Measurements from ENCODE around the gene CERS6. TPM values are rescaled to one million over a fixed set of nuclear protein-coding genes. Genes with fewer than 3 reads are reported as not detected.

Gene CERS6
- total RNA-seq, 8 experiments from 2014 or later = 18.2 to 59.9 (median 39.7) TPM

- in situ Hi-C loops (cut with MboI; ENCODE audit: low pct_unique_long_range_greater_than_20kb in 2 of 9, low sequenced_read_pairs in 9 of 9, unreplicated experiment in 9 of 9) = no loop called here
- WGBS, 10 experiments = 78 to 100% (median 100%) methylated on average over 1 of the region's 1 CpG; no CpG with 5 or more reads in 3 of the 10 experiments
Measured at GRCh38 chr2:168450171-168450570, 5.9 kb upstream of the CERS6 start.

GRCh38 chr2:168450732-168451131, 5.3 kb upstream of the CERS6 start:
- no peak overlapping the region for H3K4me3 ChIP-seq
- H3K4me1 ChIP-seq (replicated peaks in 1 of 2) = peaks cover 0 to 3% of the 10 kb centered on the region in 2 donors
- 63 to 95% (median 82%) methylated on average over 1 to 4 of the region's 5 CpGs; no CpG with 5 or more reads in 2 of the 10 experiments for WGBS, 10 experiments
- ATAC-seq (replicated peaks in 6 of 8) = peak in 1 of 8 experiments; percentile 54
- in situ Hi-C loops (cut with MboI; ENCODE audit: low pct_unique_long_range_greater_than_20kb in 2 of 9, low sequenced_read_pairs in 9 of 9, unreplicated experiment in 9 of 9) = no loop called here
- no peak overlapping the region for H3K27ac ChIP-seq

More at GRCh38 chr2:168450171-168450570, 5.9 kb upstream of the CERS6 start:
- Histone ChIP-seq H3K4me1 (replicated peaks in 1 of 2) (no peaks in the 10 kb centered on the region), H3K27ac (no peak overlapping the region), H3K4me3 (no peak overlapping the region)
- no peak for ATAC-seq (replicated peaks in 6 of 8)

DNA sequence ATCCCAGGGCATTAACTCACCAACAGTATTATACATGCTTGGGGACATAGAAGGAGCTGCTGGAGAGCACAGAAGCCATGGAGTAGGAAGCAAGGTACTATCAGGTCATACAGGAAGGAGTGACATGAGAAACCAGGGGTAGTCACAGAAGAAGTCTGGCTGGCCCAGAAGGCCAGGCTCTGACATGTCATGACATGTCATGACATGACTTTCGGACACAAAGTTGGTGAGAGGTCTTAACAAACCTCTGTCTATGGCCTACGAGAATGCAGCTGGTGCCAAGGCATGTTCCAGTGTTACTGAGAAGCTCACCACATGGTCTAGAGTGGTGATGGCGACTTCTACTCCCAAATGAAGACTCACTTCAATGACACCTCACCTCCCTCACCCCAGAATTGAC, 3.3 kb upstream of the CERS6 start:
- no peak overlapping the region for H3K27ac ChIP-seq
- H3K4me3 ChIP-seq = no peak overlapping the region

GRCh38 chr2:168453404-168453803, 2.7 kb upstream of the CERS6 start:
- no peak for ATAC-seq (replicated peaks in 6 of 8)
- H3K27ac ChIP-seq = no peak overlapping the region
- no peak overlapping the region for H3K4me3 ChIP-seq
- H3K4me1 ChIP-seq (replicated peaks in 1 of 2) = peaks cover 1 to 3% of the 10 kb centered on the region in 2 donors
- in situ Hi-C loops (cut with MboI; ENCODE audit: low pct_unique_long_range_greater_than_20kb in 2 of 9, low sequenced_read_pairs in 9 of 9, unreplicated experiment in 9 of 9) = no loop called here
- 63 to 100% (median 85%) methylated on average over 1 to 3 of the region's 3 CpGs; no CpG with 5 or more reads in 1 of the 10 experiments for WGBS, 10 experiments

More for the DNA sequence above, 3.3 kb upstream of the CERS6 start:
- no peak for ATAC-seq (replicated peaks in 6 of 8)
- WGBS, 10 experiments = 83 to 100% (median 100%) methylated on average over 1 to 2 of the region's 3 CpGs; no CpG with 5 or more reads in 5 of the 10 experiments
- in situ Hi-C loops (cut with MboI; ENCODE audit: low pct_unique_long_range_greater_than_20kb in 2 of 9, low sequenced_read_pairs in 9 of 9, unreplicated experiment in 9 of 9) = no loop called here
- peaks cover 0 to 3% of the 10 kb centered on the region in 2 donors for H3K4me1 ChIP-seq (replicated peaks in 1 of 2)

DNA sequence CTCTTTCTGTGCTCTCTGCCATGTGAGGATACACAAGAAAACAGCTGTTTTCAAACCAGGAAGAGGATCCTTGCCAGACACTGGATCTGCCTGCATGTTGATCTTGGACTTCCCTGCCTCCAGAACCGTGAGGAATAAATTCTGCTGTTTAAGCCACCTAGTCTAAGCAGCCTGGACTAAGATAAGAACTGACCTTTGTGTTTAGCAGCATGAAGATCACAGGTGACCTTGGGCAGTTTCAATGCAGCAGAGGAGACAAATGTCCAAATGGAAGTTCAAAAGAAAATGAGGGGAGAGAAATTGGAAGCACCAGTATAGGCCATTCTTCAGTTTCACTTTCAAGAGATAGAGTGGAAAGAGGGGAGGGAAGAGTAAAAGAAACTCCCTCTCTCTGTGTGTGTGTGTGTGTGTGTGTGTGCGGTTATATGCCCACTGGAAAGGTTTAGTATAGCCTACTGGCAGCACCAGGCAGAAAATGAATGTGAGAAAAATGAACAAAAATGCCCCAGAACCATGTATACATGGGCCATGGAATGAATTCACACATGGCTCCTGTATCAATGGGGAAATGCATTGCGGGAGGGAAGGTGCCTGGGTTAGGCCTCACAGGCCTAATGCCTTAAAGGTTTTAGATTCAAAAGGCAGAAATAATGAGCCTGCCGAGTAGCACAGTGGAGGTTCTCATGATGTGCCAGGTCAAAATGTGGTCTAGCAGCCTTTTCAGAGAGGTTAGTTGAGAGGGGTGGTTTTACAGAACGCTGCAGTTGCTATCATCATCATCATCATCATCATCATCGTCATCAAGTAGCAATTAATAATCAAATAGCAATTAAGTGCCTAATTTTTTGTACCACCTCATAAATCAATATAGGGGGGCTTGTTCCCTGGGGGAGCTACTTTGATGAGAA, 1.1 kb upstream of the CERS6 start:
- Histone ChIP-seq H3K4me1 (replicated peaks in 1 of 2) (peaks cover 6 to 11% of the 10 kb centered on the region in 2 donors), H3K4me3 (peak overlapping the region in 4 of 5 donors; percentile 82 to 97 (median 88)), H3K27ac (no peak overlapping the region)
- 58 to 100% (median 89%) methylated on average over 1 to 5 of the region's 6 CpGs; no CpG with 5 or more reads in 2 of the 10 experiments for WGBS, 10 experiments
- in situ Hi-C loops (cut with MboI; ENCODE audit: low pct_unique_long_range_greater_than_20kb in 2 of 9, low sequenced_read_pairs in 9 of 9, unreplicated experiment in 9 of 9) = no loop called here
- ATAC-seq (replicated peaks in 6 of 8) = no peak

GRCh38 chr2:168456521-168457189, 583 bp downstream of the CERS6 start:
- in situ Hi-C loops (cut with MboI; ENCODE audit: low pct_unique_long_range_greater_than_20kb in 2 of 9, low sequenced_read_pairs in 9 of 9, unreplicated experiment in 9 of 9) = no loop called here
- Histone ChIP-seq H3K4me1 (replicated peaks in 1 of 2) (peaks cover 12 to 19% of the 10 kb centered on the region in 2 donors), H3K4me3 (peak overlapping the region; percentile 82 to 97 (median 91)), H3K27ac (peak overlapping the region; percentile 87 to 88)
- ATAC-seq (replicated peaks in 6 of 8) = peak; percentile 27 to 71 (median 60)
- 0% methylated on average over 1 to 6 of the region's 61 CpGs; no CpG with 5 or more reads in 5 of the 10 experiments for whole genome bisulfite sequencing, 10 experiments

DNA sequence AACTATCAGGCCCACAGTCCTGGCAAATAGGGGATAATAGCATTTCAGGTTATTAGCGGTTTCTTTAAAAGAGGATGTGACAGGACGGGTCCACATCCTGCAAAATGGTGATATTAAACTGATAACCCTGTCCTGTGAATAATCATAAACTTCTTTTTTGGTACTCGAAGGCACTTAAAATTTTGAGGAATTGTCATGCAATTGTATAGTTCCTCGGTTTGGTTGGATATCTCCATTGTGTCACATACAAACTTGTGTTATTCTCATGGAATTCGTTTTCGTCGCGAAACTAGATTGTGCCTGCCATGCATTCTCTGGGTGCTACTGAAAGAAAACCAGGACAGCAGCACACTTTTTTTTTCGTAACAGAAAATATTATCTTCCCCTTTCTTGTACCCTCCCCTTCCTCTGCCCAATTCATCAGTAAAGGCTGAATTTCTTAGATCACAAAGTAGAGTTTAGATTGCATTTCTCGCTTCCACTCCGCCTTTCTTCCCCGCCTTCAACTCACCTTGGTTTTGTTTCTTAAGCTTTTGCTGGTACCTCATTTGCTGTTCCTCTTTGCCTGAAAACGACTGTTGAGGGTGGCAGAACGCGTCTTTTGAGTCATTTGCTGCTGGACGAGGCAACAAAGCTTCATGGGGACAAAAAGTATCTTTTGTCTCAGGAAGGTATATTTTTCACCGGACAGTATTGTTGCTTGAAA, 1.3 kb downstream of the CERS6 start:
- in situ Hi-C loops (cut with MboI; ENCODE audit: low pct_unique_long_range_greater_than_20kb in 2 of 9, low sequenced_read_pairs in 9 of 9, unreplicated experiment in 9 of 9) = no loop called here
- Histone ChIP-seq H3K4me3 (peak overlapping the region; percentile 82 to 97 (median 91)), H3K4me1 (replicated peaks in 1 of 2) (peaks cover 12 to 19% of the 10 kb centered on the region in 2 donors), H3K27ac (peak overlapping the region; percentile 87 to 88)
- no peak for ATAC-seq (replicated peaks in 6 of 8)
- WGBS, 10 experiments = 0 to 85% (median 6%) methylated on average over 3 to 17 of the region's 17 CpGs

DNA sequence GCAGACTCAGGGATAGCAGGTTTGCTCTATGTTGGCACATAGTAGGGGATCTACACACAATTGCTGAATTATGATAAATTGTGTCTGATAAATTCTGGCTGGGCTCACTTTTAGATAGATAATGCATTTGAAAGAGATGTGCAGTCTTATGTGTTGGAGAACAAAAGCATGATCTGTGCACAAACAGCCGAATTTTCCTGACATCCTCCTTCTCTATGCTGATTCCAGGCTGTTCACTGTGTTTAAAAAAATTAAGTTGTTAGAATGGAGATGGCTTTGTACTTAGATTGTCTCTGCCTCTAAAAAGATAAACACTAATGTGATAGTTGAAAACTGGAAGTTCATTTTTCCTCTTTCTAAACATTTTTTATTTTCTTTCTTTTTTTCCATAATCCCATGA, 2.1 kb downstream of the CERS6 start:
- peak overlapping the region; percentile 82 to 97 (median 91) for H3K4me3 ChIP-seq
- H3K4me1 ChIP-seq (replicated peaks in 1 of 2) = peaks cover 12 to 19% of the 10 kb centered on the region in 2 donors
- no peak for ATAC-seq (replicated peaks in 6 of 8)
- H3K27ac ChIP-seq = no peak overlapping the region
- in situ Hi-C loops (cut with MboI; ENCODE audit: low pct_unique_long_range_greater_than_20kb in 2 of 9, low sequenced_read_pairs in 9 of 9, unreplicated experiment in 9 of 9) = no loop called here
- WGBS, 10 experiments = 0 to 100% (median 47%) methylated on average over 1 of the region's 1 CpG

- Histone ChIP-seq H3K4me1 (replicated peaks in 1 of 2) (peaks cover 12 to 19% of the 10 kb centered on the region in 2 donors), H3K4me3 (peak overlapping the region in 4 of 5 donors; percentile 82 to 97 (median 90)), H3K27ac (no peak overlapping the region)
- in situ Hi-C loops (cut with MboI; ENCODE audit: low pct_unique_long_range_greater_than_20kb in 2 of 9, low sequenced_read_pairs in 9 of 9, unreplicated experiment in 9 of 9) = no loop called here
- ATAC-seq (replicated peaks in 6 of 8) = no peak
- WGBS, 10 experiments = 71 to 100% (median 89%) methylated on average over 2 to 4 of the region's 4 CpGs
Measured at GRCh38 chr2:168459256-168459655, 3.2 kb downstream of the CERS6 start.

GRCh38 chr2:168460571-168460970, 4.5 kb downstream of the CERS6 start:
- no peak overlapping the region for H3K4me3 ChIP-seq
- 40 to 100% (median 89%) methylated on average over 1 of the region's 2 CpGs; no CpG with 5 or more reads in 5 of the 10 experiments for WGBS, 10 experiments
- peaks cover 12 to 16% of the 10 kb centered on the region in 2 donors for H3K4me1 ChIP-seq (replicated peaks in 1 of 2)
- no peak overlapping the region for H3K27ac ChIP-seq
- in situ Hi-C loops (cut with MboI; ENCODE audit: low pct_unique_long_range_greater_than_20kb in 2 of 9, low sequenced_read_pairs in 9 of 9, unreplicated experiment in 9 of 9) = no loop called here
- no peak for ATAC-seq (replicated peaks in 6 of 8)

- WGBS, 10 experiments = 40 to 100% (median 100%) methylated on average over 1 to 2 of the region's 2 CpGs; no CpG with 5 or more reads in 4 of the 10 experiments
- in situ Hi-C loops (cut with MboI; ENCODE audit: low pct_unique_long_range_greater_than_20kb in 2 of 9, low sequenced_read_pairs in 9 of 9, unreplicated experiment in 9 of 9) = no loop called here
- H3K4me3 ChIP-seq = no peak overlapping the region
- ATAC-seq (replicated peaks in 6 of 8) = no peak
- H3K27ac ChIP-seq = no peak overlapping the region
- H3K4me1 ChIP-seq (replicated peaks in 1 of 2) = peaks cover 12 to 21% of the 10 kb centered on the region in 2 donors
Measured at GRCh38 chr2:168461178-168461941, 5.3 kb downstream of the CERS6 start.

DNA sequence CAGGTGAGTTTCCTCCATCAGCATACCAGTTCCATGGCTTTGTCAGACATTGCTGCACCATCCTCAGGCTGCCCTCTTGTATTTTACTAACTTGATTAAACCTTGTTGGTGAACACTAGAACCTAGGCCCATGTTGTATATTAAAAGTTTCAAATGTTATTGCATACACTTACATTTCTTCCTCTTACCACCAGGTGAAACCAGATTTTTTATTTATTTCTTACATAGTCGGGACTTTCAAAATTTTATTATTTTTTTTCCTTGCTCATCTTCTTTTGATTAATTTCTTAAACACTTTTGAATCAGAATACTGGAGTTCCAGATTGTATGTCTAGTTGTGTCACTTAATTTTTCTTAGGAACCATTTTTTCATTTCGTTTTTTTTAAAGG, 5.9 kb downstream of the CERS6 start:
- no peak for ATAC-seq (replicated peaks in 6 of 8)
- H3K27ac ChIP-seq = no peak overlapping the region
- WGBS, 10 experiments = 52 to 100% (median 91%) methylated on average over 1 to 2 of the region's 2 CpGs
- H3K4me3 ChIP-seq = no peak overlapping the region
- peaks cover 16 to 27% of the 10 kb centered on the region in 2 donors for H3K4me1 ChIP-seq (replicated peaks in 1 of 2)
- in situ Hi-C loops (cut with MboI; ENCODE audit: low pct_unique_long_range_greater_than_20kb in 2 of 9, low sequenced_read_pairs in 9 of 9, unreplicated experiment in 9 of 9) = no loop called here
